GM15510 (cell line): Measurements from ENCODE around the gene FGF14.

Experiments
- POLR2A ChIP-seq: IDR thresholded peaks from 3 replicates; pipeline ENCODE4 v1.6.1; 2011; ENCODE audit warnings: borderline replicate concordance; ENCODE audit not compliant: insufficient read length; ENCODE audit errors: extremely low read depth

The FGF14 gene

DNA sequence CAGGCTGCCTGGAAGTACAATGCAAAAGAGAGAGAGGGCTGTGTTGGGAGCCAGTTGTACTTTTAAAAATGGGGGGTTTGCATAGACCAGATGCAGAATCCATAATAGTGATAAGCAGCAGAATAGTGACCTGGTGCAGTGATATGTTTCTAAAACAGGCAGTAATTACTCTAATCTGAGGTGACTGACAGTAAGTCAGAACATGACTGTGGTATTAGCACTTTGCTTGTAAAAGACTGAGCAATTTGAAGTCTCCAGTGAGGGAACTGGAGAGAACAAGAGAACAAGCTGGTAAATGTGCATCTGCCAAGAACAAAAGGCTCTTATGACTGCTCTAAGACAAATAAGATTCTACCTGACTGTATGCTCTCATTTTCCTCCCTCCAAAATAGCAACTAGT is 565.9 kb downstream of the FGF14 start:
- TF ChIP-seq POLR2A: no peak

DNA sequence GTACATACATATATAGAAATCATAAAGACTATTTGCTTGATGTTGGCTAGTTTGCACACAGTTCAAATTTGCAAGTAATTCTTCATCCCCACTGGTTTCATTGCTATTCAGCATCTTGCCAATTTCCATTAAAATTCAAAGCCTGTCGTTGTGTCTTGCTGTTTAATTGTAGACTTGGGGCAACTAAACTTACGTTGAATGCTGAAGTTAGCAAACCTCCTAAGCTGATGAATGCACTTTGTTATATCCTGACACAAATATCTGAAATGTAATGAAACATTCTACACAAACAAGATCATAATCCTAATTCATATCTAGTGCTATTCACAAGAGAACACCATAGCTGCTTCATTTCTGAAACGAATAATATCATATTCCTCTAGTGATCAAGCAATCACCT is 568.2 kb downstream of the FGF14 start:
- TF ChIP-seq POLR2A: no peak

- no peak for TF ChIP-seq POLR2A
Measured at GRCh38 chr13:101830035-101830434, 571.8 kb downstream of the FGF14 start.

- no peak for TF ChIP-seq POLR2A
Measured at GRCh38 chr13:101829484-101829883, 572.4 kb downstream of the FGF14 start.

DNA sequence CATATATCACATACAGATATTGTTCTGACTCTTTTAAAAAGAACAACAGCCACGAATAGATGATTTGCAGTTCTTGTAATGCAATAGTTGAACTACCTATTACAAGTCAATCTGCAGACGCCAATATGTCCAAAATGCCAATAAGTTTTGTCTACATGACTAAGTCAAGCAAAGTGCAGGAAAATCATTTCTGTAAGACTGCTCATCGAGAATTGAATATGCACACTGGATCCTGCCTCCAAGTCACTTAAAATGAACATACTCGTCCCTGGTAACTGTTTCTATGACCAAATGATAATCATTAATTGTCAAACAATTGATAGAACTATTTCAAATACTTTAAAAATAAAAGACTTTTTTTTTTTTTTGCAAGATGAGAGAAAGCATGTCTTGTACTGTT is 573.7 kb downstream of the FGF14 start:
- TF ChIP-seq POLR2A: no peak

GRCh38 chr13:101817898-101818297 is 584.0 kb downstream of the FGF14 start:
- no peak for TF ChIP-seq POLR2A

- no peak for TF ChIP-seq POLR2A
Measured at GRCh38 chr13:101811881-101812280, 590.0 kb downstream of the FGF14 start.

- no peak for TF ChIP-seq POLR2A
Measured at GRCh38 chr13:101811284-101811839, 590.5 kb downstream of the FGF14 start.

DNA sequence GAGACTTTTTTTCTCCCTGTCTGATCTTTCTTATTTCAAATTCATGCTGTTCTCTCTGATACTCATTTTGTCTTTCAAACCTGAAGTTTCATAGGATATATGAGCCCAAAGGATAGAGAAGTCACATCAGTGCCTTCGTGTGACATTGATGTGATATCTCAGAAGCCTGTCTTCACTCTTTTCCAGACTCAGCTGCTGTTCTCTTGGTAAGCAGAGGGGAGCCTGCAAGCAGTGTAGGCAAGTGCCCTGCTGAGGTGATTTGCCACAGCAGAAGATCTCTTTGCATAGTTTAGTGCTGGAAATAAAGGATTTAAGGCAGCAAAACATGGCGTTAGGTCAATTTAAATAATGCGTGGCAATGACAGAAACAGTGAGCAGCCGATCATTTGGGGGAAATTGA is 602.7 kb downstream of the FGF14 start:
- TF ChIP-seq POLR2A: no peak

DNA sequence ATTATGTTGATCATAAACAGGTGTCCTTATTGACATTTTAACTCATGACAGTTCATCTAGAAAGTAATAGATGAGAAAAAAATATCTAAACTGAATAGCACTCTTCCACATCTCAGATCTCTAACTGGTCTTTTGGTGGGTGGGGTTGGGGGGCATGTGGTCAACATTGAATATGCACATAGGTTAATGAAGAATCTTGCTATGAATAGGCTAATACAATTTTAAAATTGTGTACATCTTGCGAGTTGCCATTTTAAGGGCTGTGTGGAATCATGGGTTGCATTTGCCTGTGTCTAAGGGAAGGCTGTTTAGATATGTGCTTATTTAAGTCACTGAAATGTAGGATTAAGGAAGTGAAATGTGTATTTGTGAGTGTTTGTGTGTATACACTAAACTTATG is 603.4 kb downstream of the FGF14 start:
- TF ChIP-seq POLR2A: no peak

- TF ChIP-seq POLR2A: no peak
Measured at GRCh38 chr13:101795460-101795859, 606.4 kb downstream of the FGF14 start.

DNA sequence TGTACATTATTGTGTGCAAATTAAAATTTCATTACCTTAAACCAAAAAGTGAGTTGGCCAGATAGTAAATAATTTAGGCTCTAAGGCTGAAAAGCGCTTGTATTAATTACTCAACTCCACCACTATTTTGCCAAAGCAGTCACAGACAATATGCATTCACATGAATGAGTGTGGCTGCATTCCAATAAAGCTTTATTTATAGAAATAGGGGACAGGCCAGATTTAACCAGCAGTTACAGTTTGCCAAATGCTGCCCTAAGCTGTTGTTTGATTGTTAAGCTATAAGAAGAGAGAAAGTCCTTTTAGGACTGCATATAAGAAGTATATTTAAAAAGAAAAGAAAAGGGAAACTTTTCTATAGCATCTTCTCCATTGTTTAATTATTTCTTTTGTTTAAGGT is 606.8 kb downstream of the FGF14 start:
- TF ChIP-seq POLR2A: no peak

DNA sequence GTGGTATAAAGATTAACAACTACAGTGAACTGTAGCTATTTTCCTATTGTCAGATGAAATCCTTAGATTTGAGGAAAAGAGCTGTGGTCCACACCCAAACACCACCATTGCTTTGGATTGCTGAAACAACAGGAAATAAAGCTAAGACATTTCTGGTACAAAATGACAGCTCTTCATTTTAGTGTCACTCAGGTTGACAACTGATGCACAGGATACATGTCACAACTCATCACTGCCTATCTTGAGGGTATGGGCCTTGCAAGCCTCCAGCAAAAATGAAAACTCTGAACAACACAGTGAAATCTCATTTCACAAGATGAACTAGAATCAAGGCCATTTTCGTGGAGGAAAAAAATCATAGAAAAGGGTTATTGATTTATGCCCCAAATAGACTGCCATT is 609.7 kb downstream of the FGF14 start:
- no peak for TF ChIP-seq POLR2A

- TF ChIP-seq POLR2A: no peak
Measured at GRCh38 chr13:101785858-101786257, 616.0 kb downstream of the FGF14 start.

DNA sequence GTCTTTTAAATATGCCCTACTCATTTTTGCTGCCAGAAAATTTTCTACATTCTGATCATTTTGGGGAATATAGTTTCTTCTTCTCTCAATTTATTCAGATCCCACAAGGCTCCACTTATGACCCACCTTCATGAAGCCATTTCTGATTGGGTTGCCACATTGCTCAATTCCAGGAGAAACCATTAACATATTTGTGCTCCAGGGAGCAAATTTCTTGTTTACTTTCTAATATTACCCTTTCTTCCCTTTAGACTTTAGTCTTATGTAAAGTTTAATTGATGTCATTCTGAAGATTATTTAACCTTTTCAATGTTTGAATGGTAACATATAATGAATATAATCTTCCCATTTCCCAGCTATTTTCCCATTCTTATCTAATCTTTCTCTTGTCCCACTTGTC is 617.5 kb downstream of the FGF14 start:
- TF ChIP-seq POLR2A: no peak

DNA sequence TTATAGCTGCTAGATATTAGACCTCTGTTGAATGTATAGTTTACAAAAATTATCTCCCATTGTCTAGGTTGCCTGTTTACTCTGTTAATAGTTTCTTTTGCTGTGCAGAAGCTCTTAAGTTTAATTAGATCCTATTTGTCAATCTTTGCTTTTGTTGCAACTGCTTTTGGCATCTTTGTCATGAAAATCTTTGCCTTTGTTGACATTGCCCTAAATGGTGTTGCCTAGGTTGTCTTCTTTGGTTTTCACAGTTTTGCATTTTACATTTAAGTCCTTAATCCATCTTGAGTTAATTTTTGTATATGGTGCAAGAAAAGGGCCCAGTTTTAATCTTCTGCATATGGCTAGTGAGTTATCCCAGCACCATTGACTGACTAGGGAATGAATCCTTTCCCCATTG is 618.3 kb downstream of the FGF14 start:
- TF ChIP-seq POLR2A: no peak

GRCh38 chr13:101780211-101780610 is 621.6 kb downstream of the FGF14 start:
- no peak for TF ChIP-seq POLR2A
